GM19467 (cell line): Measurements from ENCODE around the gene GCM1.

Source experiments
- ATAC-seq: cut with Tn5 transposase; IDR thresholded peaks from one replicate; pipeline ENCODE4 v1.9.1; 2021; ENCODE audit warnings: mild to moderate bottlenecking, moderate library complexity; ENCODE audit not compliant: unreplicated experiment

The GCM1 gene

DNA sequence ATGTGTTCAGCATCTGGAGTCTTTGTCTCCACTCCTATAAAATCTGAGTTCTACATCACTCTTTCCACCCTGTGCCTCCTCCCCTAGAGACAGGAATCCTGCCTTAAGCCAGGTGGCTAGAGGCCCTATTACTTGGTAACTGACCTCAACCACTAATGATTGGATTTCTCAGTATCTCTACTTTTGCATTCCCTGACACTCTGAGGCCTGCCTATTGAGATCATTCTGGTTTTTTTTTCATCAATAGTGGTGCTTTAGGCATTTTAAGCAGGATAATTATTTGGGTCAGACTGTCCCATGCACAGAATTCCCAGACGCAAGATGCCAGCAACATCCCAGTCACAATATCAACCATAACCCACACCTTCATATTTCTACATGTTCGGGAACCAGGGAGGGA, 3.9 kb upstream of the GCM1 start:
- ATAC-seq, result no peak

DNA sequence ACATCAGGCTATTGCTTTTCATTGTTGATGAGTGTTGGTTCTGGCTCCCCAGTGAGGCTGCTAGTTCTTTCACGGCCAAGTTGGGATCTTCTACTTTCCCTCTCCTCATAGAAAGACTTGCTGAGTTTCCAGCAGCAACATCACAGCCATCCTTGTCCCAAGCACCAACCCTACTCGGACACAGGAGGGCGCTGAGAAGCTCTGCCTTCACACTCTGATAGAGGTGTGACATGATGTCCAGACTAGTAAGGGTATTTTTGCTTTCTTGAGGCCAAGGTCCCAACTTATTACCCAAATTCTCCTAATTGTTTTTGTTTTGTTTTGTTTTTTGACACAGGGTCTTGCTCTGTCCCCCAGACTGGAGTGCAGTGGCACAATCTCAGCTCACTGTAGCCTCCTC, 3.0 kb upstream of the GCM1 start:
- no peak for ATAC-seq

DNA sequence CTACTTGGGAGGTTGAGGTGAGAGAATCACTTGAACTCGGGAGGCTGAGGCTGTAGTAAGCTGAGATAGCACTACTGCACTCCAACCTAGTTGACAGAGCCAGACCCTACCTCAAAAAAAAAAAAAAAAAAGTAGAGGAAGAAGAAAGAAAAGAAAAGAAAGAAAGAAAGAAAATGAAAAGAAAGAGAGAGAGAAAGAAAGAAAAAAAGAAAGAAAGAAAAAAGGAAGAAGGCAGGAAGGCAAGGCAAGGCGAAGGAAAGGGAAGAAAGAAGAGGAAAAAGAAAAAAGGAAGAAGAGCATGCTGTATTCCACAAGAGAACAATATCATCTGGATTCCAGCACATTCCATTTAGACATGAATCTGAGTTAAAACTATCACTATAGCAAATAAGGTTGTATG, 3.8 kb downstream of the GCM1 start:
- no peak for ATAC-seq

DNA sequence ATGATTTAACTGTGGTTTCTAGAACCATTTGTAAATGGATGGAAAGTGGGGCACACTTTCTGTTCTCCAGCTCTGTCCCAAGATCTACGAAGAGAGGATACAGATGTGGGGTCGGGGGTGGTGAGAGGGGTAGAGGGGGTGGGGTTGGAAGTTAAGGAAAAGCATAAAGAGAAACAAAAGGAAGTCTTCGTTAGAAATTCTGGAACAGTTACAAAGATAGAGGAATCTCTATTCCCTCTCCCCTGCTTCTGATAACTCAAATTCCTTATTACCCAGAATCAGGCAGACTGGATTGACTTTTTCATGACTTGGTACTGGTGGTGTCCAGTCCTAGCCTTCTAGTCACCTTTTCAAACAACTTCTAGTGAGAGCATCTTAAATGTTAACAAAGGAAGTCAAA, 4.9 kb downstream of the GCM1 start:
- ATAC-seq, result no peak

DNA sequence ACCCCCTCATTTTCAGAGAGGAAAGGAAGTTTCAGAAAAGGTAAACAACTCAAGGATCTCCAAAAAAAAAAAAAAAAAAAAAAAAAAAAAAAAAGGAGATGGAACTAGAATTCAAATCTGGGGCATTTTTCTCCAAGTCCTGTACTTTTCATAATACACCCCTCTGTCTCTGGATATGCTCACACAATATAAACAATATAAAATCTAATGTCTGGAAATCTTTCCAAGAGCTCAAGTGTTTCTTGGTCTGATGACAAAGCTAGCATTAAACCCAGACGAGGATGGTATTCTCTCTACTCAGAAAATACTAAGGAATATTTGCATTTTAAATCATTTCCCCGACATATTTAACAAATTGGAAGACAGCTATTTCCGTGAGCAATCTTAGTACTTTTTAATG, 5.8 kb downstream of the GCM1 start:
- ATAC-seq, result no peak

DNA sequence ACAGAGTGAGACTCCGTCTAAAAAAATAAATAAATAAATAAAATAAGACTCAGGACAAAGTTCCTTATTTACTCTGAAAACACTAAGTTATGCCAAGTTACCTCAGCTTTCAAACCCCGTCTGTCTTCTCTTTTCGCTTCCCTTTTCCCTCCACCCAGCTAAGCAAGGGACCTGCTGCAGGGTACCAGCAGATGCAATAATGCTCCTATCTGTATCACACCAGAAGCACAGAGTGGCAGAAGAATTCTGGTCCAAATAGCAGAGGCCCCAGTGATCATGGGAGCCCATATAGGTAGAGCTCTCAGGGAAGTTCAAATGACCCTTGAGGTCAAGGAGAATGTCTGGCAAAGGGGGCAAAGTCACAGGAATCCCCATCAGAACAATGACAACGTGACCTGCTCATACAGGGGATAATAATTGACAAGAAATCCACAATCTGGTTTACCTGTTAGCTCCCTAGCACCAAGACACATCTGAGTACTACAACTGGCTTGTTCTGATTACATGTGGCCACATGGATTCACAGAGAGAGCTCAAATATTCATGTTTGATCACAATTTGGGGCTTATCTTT, 8.7 kb downstream of the GCM1 start:
- no peak for ATAC-seq

DNA sequence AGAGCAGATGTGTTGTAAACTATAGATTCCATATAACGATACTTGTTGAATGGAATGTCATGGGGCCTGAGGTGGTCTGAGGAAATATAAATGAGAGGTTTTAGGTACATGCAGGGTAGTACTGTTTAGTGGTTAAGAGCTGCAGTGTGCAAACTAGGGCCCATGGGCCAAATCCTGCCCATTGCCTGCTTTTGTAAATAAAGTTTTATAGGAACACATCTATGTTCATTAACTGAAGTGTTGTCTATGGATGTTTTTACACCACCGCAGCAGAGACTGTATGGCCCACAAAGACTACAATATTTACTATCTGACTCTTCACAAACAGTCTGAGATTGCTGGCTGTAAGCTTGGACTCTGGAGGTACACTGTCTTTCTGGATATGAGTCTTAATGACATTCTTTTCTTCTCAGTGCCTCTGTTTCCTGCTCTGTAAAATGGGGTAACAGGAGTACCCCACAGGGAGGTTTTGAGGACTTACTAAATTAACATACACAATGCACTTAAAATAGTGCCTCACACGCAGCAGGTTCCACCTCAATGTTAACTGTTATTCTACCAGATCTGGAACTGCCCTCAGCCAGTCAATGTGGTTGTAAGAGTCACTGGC, 12.5 kb downstream of the GCM1 start:
- no peak for ATAC-seq

DNA sequence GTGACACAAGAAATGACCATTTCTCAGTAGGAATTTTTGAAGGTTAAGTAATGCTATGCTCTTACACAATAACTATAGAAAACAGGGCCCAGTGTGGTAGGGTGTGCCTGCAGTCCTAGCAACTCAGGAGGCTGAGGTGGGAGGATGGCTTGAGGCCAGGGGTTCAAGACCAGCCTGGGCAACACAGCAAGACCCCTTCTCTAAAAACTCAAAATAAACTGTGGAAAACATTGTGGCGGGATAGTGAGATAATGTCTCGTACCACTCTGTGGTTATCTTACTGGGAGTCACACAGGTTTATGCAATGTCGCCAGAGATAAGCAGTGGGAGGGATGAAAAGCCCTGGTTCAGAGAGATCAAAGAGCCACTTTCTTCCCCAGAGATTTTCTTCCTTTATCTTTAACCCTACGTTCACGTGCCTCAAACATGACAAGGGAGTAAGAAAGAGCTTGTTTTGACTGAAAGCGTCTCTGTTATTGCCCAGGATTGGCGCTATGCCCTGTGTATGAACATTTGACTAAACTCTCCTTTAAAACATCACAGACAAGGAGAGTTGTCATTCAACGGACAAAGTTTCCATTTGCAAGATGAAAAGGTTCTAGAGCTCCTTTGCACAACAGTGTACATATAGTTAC, 13.9 kb downstream of the GCM1 start:
- no peak for ATAC-seq

DNA sequence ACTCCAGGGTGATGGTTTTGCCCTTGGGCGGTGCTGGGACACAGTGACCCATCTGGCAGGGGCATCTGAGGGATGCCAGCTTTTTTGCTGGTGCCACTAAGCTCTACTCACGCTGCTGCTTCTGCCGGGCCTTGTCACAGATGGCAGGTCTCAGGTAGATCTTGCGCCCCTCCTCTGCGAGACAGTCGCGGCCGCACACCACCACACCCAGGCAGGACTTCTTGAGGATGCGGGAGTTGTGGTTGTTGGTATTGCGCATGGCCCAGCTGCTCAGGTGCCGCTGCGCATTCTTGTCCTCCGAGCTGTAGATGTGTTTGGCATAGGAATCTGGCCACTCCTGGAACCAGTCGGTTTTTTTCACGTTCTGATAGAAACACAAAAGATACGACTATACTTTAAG, 14.7 kb downstream of the GCM1 start:
- no peak for ATAC-seq

DNA sequence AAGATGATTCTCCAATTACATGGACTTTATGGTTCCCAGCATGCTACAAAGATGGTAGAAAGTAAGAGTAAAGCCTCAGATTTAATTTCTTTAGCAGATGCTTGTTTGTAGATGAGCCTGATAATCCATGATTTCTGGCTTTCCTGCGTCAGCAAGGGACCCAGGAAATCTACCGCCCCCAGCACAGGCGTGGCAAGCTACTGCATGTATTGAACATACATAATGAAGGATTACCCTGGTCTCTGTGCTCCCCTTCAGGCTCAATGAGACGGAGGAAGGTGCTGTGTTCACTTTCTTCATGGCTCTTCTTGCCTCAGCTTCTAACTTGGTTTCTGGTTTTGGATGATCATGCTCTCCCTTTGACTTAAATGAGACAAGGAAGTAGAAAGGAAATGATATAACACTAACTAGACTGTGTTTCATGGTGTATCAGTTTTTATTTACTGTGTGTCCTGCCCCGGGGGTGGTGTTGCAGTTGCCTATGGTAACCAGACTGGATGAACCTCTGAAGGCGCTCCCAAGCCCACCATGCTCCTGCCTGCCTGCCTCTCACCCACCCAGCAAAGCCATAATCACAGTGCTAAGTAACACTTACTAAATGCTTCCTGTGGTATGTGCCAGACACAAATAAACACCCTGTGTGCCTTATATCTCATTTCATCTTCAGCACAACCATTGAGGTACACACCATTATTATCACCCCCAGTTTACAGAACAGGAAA, 17.9 kb downstream of the GCM1 start:
- no peak for ATAC-seq

DNA sequence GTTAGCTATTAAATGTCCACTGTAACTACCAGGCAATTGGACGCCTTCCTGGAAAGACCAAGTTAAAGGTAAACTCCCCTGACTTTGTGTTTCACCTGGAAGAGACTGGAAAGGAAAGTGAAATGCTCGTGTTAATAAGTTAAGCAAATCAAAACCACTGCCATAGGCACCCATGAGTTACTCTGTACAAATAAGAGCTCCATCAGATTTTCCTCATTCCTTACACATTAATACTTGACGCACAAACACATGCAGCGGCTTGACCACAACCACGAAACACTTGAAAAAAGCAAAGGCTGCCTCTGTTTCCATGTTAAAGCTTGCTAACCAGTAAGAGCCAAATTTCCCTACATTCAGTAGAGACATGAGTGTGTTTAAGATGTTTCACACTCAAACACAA, 19.8 kb downstream of the GCM1 start:
- no peak for ATAC-seq

DNA sequence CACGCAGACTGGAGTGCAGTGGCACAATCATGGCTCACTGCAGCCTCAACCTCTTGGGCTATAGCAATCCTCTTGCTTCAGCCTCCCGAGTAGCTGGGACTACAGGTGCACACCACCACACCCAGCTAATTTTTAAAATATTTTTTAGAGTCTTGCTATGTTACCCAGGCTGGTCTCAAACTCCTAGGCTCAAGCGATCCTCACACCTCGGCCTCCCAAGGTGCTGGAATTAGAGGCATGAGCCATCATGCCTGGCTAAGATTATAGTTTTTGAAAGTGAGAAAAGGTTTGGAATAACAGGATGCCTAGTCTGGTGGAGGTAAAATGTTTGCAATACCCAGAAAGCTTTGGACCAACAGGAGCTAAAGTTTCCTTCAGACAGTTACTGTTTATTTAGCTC, 23.4 kb downstream of the GCM1 start:
- no peak for ATAC-seq

DNA sequence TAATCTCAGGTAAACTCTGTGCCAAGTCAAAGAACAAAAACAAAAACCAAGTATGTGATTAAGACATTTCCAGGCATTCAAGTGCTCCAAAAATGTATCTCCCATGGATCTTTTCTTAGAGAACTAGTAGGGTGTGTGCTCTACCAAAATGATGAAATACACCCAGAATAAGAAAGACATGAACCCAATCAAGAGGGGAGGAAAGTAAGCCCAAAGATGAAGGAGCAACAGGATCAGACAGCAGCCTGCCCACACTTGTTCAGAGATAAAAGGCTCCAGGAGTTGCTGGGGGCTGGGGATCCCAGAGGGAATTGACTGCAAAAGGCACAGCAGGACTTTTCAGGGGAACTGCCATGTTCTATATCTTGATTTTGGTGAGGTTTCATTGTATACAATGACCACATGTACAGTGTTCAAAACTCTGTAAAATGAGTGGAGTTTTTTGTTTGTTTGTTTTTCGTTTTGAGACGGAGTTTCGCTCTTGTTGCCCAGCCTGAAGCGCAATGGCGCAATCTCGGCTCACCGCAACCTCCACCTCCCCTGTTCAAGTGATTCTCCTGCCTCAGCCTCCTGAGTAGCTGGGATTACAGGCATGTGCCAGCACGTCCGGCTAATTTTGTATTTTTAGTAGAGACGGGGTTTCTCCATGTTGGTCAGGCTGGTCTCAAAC, 24.4 kb downstream of the GCM1 start:
- no peak for ATAC-seq

DNA sequence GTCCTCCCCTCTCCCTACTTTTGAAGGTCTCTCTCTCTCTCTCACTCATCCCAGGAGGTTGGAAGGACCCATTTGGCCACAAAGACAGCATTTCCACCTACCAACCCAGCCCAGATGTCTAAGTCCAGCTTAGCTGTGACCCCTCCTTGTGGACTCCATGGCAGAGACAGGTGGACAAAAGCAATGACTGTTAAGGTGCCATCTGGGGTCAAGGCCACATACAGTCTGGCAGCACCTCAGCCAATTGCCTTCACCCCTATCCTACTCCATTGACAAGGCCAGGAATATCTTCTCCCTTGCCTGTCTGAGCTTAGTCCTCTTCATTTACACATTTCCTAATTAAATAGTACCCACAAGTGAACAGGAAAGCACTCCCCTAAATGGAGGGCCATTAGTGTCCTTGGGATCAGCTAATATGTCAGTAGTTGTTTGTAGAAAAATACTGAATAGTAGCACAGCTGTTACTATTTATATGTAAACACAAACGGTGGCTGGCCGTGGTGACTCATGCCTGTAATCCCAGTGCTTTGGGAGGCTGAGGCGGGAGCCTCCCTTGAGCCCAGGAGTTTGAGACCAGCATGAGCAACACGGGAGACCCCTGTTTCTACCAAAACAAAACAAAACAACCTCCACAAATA, 28.8 kb downstream of the GCM1 start:
- no peak for ATAC-seq

DNA sequence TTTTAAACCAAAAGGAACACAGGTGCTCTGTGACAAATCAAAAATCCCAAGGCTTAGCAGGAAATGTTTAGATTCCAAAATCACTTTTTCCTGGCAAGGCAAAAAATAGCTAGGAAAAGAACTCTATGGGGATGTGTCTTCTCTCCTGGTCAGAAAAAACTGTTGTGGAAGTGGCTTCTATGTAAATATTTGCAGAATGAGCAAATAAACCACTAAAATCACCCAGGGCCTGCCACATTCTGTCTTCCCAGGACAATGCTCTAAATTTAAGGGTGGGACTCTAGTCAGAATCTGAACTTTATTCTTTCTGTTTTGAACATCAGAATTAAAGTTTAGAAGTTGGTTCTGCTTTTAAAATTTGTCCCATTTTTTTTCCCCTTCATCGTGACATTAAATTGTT, 29.3 kb downstream of the GCM1 start:
- no peak for ATAC-seq

DNA sequence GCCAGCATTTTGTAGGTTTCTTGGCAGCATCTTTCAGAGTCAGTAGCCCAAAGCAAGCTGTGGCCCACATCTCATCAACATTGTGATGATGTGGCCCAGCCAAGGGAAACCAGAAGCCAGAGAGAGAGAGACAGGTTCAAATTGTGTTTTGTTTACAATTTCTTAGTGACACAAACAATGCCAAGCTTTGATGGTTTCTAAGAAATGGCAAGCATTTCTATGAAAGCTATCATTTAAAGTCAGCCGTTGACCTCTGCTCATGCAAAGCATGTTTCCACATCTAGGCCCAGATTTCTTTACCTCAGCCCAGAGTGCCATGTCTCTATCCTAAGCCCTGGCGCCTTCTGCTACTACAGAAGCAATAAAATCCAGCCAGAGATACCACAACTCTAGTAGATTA, 32.9 kb downstream of the GCM1 start:
- no peak for ATAC-seq

DNA sequence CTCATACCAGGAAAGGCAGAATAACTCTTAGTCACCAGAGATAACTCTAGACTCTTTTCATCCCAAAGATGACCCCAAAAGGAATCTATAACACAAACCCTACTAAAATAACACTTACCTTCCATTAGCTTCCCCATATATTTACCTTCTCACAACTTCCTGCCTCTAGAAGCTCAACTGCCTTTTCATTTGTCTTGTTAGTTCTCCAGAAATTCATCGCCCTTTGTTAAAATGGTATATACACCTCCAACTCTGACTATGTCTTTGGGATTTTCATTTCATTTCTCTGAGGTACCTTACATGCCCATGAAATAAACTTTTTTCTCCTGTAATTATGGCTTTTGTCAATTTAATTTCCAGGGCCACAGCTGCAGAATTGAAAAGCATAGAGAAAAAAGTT, 33.5 kb downstream of the GCM1 start:
- ATAC-seq, result no peak

DNA sequence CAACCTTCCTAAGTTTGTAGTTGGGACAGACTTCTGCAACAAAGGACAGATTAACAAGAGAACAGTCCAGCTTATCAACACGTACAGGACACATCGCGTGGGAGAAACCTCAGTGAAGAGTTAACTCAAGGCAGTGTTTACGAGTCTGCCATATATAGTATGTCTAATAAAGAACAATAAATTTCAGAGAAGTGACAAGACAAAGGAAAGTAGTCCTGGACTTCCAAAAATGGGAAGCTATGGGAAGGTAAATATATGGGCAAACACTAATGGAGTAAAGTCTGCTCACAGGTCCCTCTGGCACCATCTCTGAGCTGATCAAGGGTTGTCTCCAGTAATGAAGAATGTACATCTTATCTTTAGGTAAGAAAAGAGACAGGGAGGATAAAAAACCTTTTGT, 34.9 kb downstream of the GCM1 start:
- no peak for ATAC-seq

DNA sequence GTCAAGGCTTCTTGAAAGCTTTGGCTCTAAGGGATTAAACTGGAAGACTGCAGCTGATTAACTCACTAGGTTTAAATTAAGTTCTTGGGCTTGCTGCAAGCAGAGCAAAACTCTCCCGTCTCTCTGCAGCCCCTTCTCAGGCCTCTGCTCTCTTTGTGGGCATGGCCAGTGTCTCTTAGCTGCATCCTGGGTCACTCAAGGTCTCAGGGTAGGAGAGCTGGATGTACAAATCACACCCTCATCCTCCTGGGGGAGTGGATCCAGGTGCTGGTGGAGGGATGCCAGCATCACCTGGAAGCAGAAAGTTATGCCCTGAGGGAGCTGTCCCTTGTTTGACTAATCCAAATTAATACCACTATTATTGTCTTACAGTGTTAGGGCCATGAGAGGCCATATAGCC, 35.8 kb downstream of the GCM1 start:
- no peak for ATAC-seq

DNA sequence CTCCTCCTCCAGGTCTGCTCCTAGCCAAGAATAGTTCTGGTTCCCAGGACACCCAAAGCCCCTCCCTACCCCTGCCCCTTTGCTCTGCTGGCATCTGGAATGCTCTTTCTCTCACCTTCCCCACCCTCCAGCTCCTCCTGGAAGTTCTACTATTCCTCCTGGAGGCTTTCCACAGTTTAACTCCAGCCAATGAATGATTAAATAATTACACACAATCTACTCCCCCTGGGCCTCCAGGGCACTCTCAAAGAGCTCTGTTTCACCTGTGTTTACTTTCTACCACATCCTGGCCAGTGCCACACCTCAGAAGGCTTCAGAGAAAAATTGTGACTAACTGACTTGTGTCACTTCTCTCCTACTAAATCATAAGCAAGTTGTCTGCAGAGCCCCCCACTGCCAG, 36.2 kb downstream of the GCM1 start:
- no peak for ATAC-seq

DNA sequence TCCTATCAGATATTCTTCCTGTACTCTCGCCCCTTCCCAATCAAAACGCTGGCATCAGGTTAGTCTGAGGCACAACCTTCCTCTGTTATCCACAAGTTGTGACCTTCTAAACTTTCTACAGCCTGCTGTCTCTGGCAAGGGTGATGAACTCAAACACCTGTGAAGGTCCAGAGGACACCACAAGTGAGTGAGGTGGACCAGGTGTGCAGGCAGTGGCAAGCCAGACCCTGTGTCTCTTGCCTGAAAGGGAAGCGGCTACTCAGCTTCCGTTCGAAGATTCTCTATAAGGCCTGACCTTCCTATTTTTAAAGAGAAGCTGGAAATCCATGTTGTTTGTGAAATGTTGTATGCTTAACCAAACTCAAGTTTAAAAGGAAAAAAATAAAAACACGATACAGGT, 36.8 kb downstream of the GCM1 start:
- no peak for ATAC-seq
